HepG2 (cell line): ENCODE results near the gene PKLR. TPM values are rescaled to one million over a fixed set of nuclear protein-coding genes. Genes with fewer than 3 reads are reported as not detected.

ENCODE experiments used
- ARNT ChIP-seq: fragments of 450-650 bp; IDR thresholded peaks from 2 replicates; pipeline ENCODE4 v1.6.1; 2017
- ATF4 ChIP-seq, 2 experiments: fragments of 450-650 bp in 1 of 2; sonication (generic) in 1 of 2; formaldehyde crosslinking; IDR thresholded peaks; 2 replicates each; pipeline versions ENCODE4 v1.5.0 to v1.8.0; 2020 to 2022; ENCODE audit warnings: mild to moderate bottlenecking in 1 of 2, missing genetic modification reagents in 1 of 2
- CHD4 ChIP-seq: fragments of 200-600 bp; sonication (generic); IDR thresholded peaks from 2 replicates; pipeline ENCODE4 v1.7.0; 2017; ENCODE audit warnings: mild to moderate bottlenecking, low read length, borderline replicate concordance
- CTCF ChIP-seq: sonication (generic); formaldehyde crosslinking; IDR thresholded peaks from 2 replicates; pipeline ENCODE4 v1.5.0; 2020; ENCODE audit warnings: mild to moderate bottlenecking, missing genetic modification reagents, moderate library complexity
- DMAP1 ChIP-seq: IDR thresholded peaks from 2 replicates; pipeline ENCODE4 v1.6.1; 2016
- FLYWCH1 ChIP-seq: sonication (generic); formaldehyde crosslinking; IDR thresholded peaks from 2 replicates; pipeline ENCODE4 v1.8.1; 2023; ENCODE audit warnings: mild to moderate bottlenecking, missing genetic modification reagents
- KLF11 ChIP-seq: IDR thresholded peaks from 2 replicates; pipeline ENCODE4 v1.6.1; 2016; ENCODE audit warnings: missing compliant biosample characterization
- LBX2 ChIP-seq: sonication (generic); formaldehyde crosslinking; IDR thresholded peaks from 2 replicates; pipeline ENCODE4 v1.5.0; 2020; ENCODE audit warnings: missing genetic modification reagents, mild to moderate bottlenecking, borderline replicate concordance
- MED13 ChIP-seq: sonication (generic); formaldehyde crosslinking; IDR thresholded peaks from 2 replicates; pipeline ENCODE4 v1.5.0; 2020; ENCODE audit warnings: missing genetic modification reagents
- MYNN ChIP-seq: sonication (generic); formaldehyde crosslinking; IDR thresholded peaks from 2 replicates; pipeline ENCODE4 v1.4.0; 2020; ENCODE audit warnings: mild to moderate bottlenecking, low read depth, missing genetic modification reagents
- NAIF1 ChIP-seq: sonication (generic); formaldehyde crosslinking; IDR thresholded peaks from 2 replicates; pipeline ENCODE4 v1.5.0; 2020; ENCODE audit warnings: mild to moderate bottlenecking, missing genetic modification reagents, borderline replicate concordance
- POLR2G ChIP-seq: fragments of 200-400 bp; formaldehyde crosslinking; IDR thresholded peaks from 2 replicates; pipeline ENCODE4 v1.6.1; 2018; ENCODE audit warnings: mild to moderate bottlenecking, low read depth, low read length, moderate library complexity
- SIX4 ChIP-seq: sonication (generic); formaldehyde crosslinking; IDR thresholded peaks from 2 replicates; pipeline ENCODE4 v1.4.0; 2020; ENCODE audit warnings: missing genetic modification reagents
- SRSF9 ChIP-seq: fragments of 200-400 bp; formaldehyde crosslinking; IDR thresholded peaks from 2 replicates; pipeline ENCODE4 v1.6.1; 2018; ENCODE audit warnings: borderline replicate concordance, mild to moderate bottlenecking, low read depth, low read length; ENCODE audit not compliant: insufficient read depth, poor library complexity, severe bottlenecking
- U2AF2 ChIP-seq: fragments of 200-400 bp; formaldehyde crosslinking; IDR thresholded peaks from 2 replicates; pipeline ENCODE4 v1.6.1; 2017; ENCODE audit warnings: low read depth, mild to moderate bottlenecking, low read length
- YEATS2 ChIP-seq: sonication (generic); formaldehyde crosslinking; IDR thresholded peaks from 2 replicates; pipeline ENCODE4 v1.4.0; 2020; ENCODE audit warnings: missing genetic modification reagents, borderline replicate concordance
- ZFP62 ChIP-seq: sonication (generic); formaldehyde crosslinking; IDR thresholded peaks from 2 replicates; pipeline ENCODE4 v1.4.0; 2020; ENCODE audit warnings: missing genetic modification reagents
- ZHX1 ChIP-seq: sonication (generic); formaldehyde crosslinking; IDR thresholded peaks from 2 replicates; pipeline ENCODE4 v1.8.1; 2022; ENCODE audit warnings: low read depth, mild to moderate bottlenecking, missing genetic modification reagents
- ZNF30 ChIP-seq: sonication (generic); formaldehyde crosslinking; IDR thresholded peaks from 2 replicates; pipeline ENCODE4 v1.5.0; 2020; ENCODE audit warnings: mild to moderate bottlenecking, missing genetic modification reagents
- ZNF549 ChIP-seq: sonication (generic); formaldehyde crosslinking; IDR thresholded peaks from 2 replicates; pipeline ENCODE4 v1.5.0; 2020; ENCODE audit warnings: missing genetic modification reagents
- ZNF562 ChIP-seq: sonication (generic); formaldehyde crosslinking; IDR thresholded peaks from 2 replicates; pipeline ENCODE4 v1.8.0; 2022; ENCODE audit warnings: missing genetic modification reagents, borderline replicate concordance
- ZNF607 ChIP-seq: sonication (generic); formaldehyde crosslinking; IDR thresholded peaks from 2 replicates; pipeline ENCODE4 v1.5.1; 2020; ENCODE audit warnings: missing genetic modification reagents, mild to moderate bottlenecking, borderline replicate concordance
- ZNF629 ChIP-seq: sonication (generic); formaldehyde crosslinking; conservative IDR thresholded peaks from 2 replicates; pipeline ENCODE4 v1.5.0; 2020; ENCODE audit warnings: missing genetic modification reagents
- ZNF747 ChIP-seq: sonication (generic); formaldehyde crosslinking; IDR thresholded peaks from 2 replicates; pipeline ENCODE4 v1.8.1; 2023; ENCODE audit warnings: missing genetic modification reagents, mild to moderate bottlenecking, borderline replicate concordance
- ZNF761 ChIP-seq: sonication (generic); formaldehyde crosslinking; conservative IDR thresholded peaks from 2 replicates; pipeline ENCODE4 v1.4.0; 2020; ENCODE audit warnings: mild to moderate bottlenecking, missing genetic modification reagents
- ZNF891 ChIP-seq: sonication (generic); formaldehyde crosslinking; IDR thresholded peaks from 2 replicates; pipeline ENCODE4 v1.5.0; 2020; ENCODE audit warnings: mild to moderate bottlenecking, missing genetic modification reagents
- polyA plus RNA-seq, 8 experiments: library from polyadenylated mRNA; depleted of rRNA in 3 of 8; stranded (reverse) in 7 of 8; unstranded in 1 of 8; fragments of >200 nt; fragmentation: Illumina TruSeq in 4 of 8; extraction: Trizol in 4 of 8; gene quantifications; 2 replicates each; pipeline versions ENCODE4 v1.2.1 to v1.2.3, GENCODE V29; 2011 to 2016; ENCODE audit warnings: low read depth in 4 of 8, missing spikeins in 1 of 8, mixed read lengths in 1 of 8; ENCODE audit not compliant: insufficient read depth in 1 of 8
- total RNA-seq, 5 experiments: library from RNA; depleted of rRNA; stranded (reverse); fragments of >200 nt; fragmentation: Illumina TruSeq; extraction: Trizol; gene quantifications; 2 replicates each; pipeline ENCODE4 v1.2.3, GENCODE V29; 2016; ENCODE audit warnings: low read depth in 1 of 5

The PKLR gene
- total and polyA plus RNA-seq, 2 of the 13 experiments (the other 11 are each of a cell fraction or from before 2014, with no cell fraction given), result 10.3 to 29.3 TPM

- TF ChIP-seq ZNF747 (CRISPR knock-in tag) (no peak; the same call in 1 of the 2 replicates), KLF11 (CRISPR knock-in tag) (no peak), NAIF1 (CRISPR knock-in tag) (no peak), ZNF761 (CRISPR knock-in tag) (no peak), CHD4 (peak; percentile 56; the same call in 1 of the 2 replicates), MED13 (no peak), YEATS2 (no peak), ZNF891 (CRISPR knock-in tag) (no peak), U2AF2 (no peak), ZNF562 (CRISPR knock-in tag) (no peak), LBX2 (no peak), CTCF (peak; percentile 99), ZNF607 (CRISPR knock-in tag) (no peak), ZNF549 (CRISPR knock-in tag) (no peak), ARNT (no peak), SIX4 (CRISPR knock-in tag) (no peak), ZHX1 (CRISPR knock-in tag) (0 out of 2 replicates have a peak, but pooled peaks have one; percentile 38), POLR2G (no peak), DMAP1 (no peak), ATF4 (CRISPR knock-in tag; IDR thresholded peaks at IDR 0.05) (no peak), ZNF629 (CRISPR knock-in tag) (peak; percentile 79), ZFP62 (CRISPR knock-in tag) (no peak), ZNF30 (CRISPR knock-in tag) (no peak), SRSF9 (no peak), FLYWCH1 (CRISPR knock-in tag) (0 out of 2 replicates have a peak, but pooled peaks have one; percentile 42), MYNN (CRISPR knock-in tag) (0 out of 2 replicates have a peak, but pooled peaks have one; percentile 21)
Measured at GRCh38 chr1:155250633-155251449, 50.4 kb downstream of the PKLR start (continued).
